ENCODE measurements around the gene MYB. TPM values are rescaled to one million over a fixed set of nuclear protein-coding genes. Genes with fewer than 3 reads are reported as not detected.

MYB gene
- total RNA-seq, 2 donors from 2014 or later, result not detected

- H3K36me3 ChIP-seq, result no peaks in the 10 kb centered on the region
- no peak overlapping the region for H3K4me3 ChIP-seq
- no peaks in the 10 kb centered on the region for H3K9me3 ChIP-seq
- no peak overlapping the region for H3K27ac ChIP-seq
- TF ChIP-seq, protein P1, sequence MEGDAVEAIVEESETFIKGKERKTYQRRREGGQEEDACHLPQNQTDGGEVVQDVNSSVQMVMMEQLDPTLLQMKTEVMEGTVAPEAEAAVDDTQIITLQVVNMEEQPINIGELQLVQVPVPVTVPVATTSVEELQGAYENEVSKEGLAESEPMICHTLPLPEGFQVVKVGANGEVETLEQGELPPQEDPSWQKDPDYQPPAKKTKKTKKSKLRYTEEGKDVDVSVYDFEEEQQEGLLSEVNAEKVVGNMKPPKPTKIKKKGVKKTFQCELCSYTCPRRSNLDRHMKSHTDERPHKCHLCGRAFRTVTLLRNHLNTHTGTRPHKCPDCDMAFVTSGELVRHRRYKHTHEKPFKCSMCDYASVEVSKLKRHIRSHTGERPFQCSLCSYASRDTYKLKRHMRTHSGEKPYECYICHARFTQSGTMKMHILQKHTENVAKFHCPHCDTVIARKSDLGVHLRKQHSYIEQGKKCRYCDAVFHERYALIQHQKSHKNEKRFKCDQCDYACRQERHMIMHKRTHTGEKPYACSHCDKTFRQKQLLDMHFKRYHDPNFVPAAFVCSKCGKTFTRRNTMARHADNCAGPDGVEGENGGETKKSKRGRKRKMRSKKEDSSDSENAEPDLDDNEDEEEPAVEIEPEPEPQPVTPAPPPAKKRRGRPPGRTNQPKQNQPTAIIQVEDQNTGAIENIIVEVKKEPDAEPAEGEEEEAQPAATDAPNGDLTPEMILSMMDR (IDR thresholded peaks at IDR 0.05), result no peak
- H3K27me3 ChIP-seq (replicated peaks; ENCODE audit: insufficient read depth), result no peaks in the 10 kb centered on the region
- no peaks in the 10 kb centered on the region for H3K4me1 ChIP-seq (ENCODE audit: control insufficient read depth in 1 of 2, low read depth in 2 of 2)
- ATAC-seq (ENCODE audit: insufficient number of reproducible peaks, low FRiP score, low read depth) (no peak), DNase-seq (ENCODE audit: low spot score) (no peak)
Observed at GRCh38 chr6:135170849-135171248, 10.3 kb upstream of the MYB start.

DNA sequence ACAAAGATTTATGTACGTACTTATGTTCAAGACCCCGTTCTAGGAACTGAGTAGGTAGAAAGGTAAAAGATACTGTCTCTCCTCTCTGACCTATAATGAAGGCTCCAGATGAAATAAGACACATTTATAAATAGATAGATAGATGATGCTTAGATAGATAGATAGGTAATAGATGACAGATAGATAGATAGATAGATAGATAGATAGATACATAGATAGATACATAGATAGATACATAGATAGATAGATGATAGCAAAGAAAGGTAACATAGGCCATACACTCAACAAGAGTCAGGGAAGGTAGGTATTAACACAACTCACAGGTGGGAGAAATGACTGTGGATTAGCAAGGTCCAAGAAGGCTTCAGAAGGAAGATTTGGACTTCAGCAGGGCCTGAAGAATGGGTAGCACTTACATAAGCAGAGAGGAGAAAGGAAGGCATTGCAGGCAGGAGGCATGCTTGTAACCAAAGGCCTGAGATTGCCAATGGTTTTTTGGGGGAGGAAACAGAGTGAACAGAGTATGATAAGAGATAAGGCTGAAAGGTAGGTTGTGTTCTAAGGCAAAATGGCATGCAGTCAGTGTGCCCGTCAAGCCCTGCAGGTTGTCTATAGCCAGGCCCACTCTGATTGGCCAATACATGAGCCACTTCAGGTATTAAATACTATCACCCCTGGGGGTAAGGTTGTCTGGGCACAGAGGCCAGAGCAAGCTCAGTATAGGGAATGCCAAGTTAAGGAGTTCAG lies 7.7 kb upstream of the MYB start:
- Histone ChIP-seq H3K4me3 (no peak overlapping the region), H3K27ac (no peak overlapping the region), H3K4me1 (ENCODE audit: control insufficient read depth in 1 of 2, low read depth in 2 of 2) (no peaks in the 10 kb centered on the region), H3K36me3 (no peaks in the 10 kb centered on the region), H3K27me3 (replicated peaks; ENCODE audit: insufficient read depth) (no peaks in the 10 kb centered on the region), H3K9me3 (no peaks in the 10 kb centered on the region)
- ATAC-seq (ENCODE audit: insufficient number of reproducible peaks, low FRiP score, low read depth), result no peak
- TF ChIP-seq, protein P1 (IDR thresholded peaks at IDR 0.05), result no peak
- DNase-seq (ENCODE audit: low spot score), result no peak

DNA sequence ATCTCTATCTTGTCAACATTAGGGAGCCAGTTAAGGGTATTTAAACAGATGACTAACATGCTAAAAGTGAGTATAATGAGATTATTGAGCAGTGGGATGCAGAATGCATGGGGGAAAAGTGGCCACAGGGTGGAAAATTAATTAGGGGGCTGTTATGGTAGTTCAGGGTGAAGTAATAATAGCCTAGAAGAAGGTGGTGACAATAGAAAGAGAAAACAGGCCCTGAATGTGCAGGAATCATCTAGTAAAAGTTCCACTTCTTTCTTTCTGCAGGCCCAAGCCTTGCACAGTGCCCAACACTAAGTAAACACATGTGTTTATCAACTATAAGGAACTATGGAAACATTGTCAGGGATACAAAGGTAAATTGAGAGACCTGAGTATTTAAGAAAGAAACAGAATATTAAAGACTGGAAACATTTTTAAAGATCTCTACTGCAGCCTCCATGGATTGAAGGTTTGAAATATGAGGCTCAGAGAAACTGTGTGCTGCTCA lies 7.1 kb upstream of the MYB start:
- no peak overlapping the region for H3K4me3 ChIP-seq
- no peak for ATAC-seq (ENCODE audit: insufficient number of reproducible peaks, low FRiP score, low read depth)
- no peak overlapping the region for H3K27ac ChIP-seq
- no peaks in the 10 kb centered on the region for H3K27me3 ChIP-seq (replicated peaks; ENCODE audit: insufficient read depth)
- H3K9me3 ChIP-seq, result no peaks in the 10 kb centered on the region
- TF ChIP-seq, protein P1 (IDR thresholded peaks at IDR 0.05), result no peak
- DNase-seq (ENCODE audit: low spot score), result no peak
- H3K36me3 ChIP-seq, result no peaks in the 10 kb centered on the region
- H3K4me1 ChIP-seq (ENCODE audit: control insufficient read depth in 1 of 2, low read depth in 2 of 2), result no peaks in the 10 kb centered on the region

- H3K27ac ChIP-seq, result no peak overlapping the region
- H3K36me3 ChIP-seq, result no peaks in the 10 kb centered on the region
- no peak overlapping the region for H3K4me3 ChIP-seq
- no peak for ATAC-seq (ENCODE audit: insufficient number of reproducible peaks, low FRiP score, low read depth)
- H3K4me1 ChIP-seq (ENCODE audit: control insufficient read depth in 1 of 2, low read depth in 2 of 2), result peaks cover 0 to 3% of the 10 kb centered on the region in 2 donors
- H3K27me3 ChIP-seq (replicated peaks; ENCODE audit: insufficient read depth), result no peaks in the 10 kb centered on the region
- no peaks in the 10 kb centered on the region for H3K9me3 ChIP-seq
- no peak for DNase-seq (ENCODE audit: low spot score)
- TF ChIP-seq, protein P1 (IDR thresholded peaks at IDR 0.05), result no peak
Observed at GRCh38 chr6:135176058-135176457, 5.0 kb upstream of the MYB start.

DNA sequence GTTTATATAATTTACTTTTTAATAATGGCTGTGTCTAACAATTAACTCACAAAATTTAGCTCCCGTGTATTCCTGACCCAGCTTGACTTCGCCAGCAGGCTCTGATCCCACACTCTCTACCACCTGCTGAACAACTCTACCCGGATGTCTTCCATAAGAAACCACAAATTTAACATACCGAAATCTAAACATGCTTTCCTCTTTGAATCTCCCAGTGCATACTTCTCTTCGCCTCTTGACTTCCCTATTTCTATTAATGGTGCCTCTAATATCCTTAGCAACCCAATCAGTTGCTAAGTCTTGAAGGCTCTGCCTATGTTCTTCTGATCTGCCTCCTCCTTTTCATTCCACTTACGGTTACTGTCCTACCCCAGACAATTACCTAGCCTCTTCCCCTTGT lies 4.6 kb upstream of the MYB start:
- TF ChIP-seq, protein P1 (IDR thresholded peaks at IDR 0.05), result no peak
- Histone ChIP-seq H3K27me3 (replicated peaks; ENCODE audit: insufficient read depth) (no peaks in the 10 kb centered on the region), H3K9me3 (no peaks in the 10 kb centered on the region), H3K27ac (no peak overlapping the region), H3K36me3 (no peaks in the 10 kb centered on the region), H3K4me3 (no peak overlapping the region), H3K4me1 (ENCODE audit: control insufficient read depth in 1 of 2, low read depth in 2 of 2) (peaks cover 0 to 3% of the 10 kb centered on the region in 2 donors)
- DNase-seq (ENCODE audit: low spot score) (no peak), ATAC-seq (ENCODE audit: insufficient number of reproducible peaks, low FRiP score, low read depth) (no peak)
